HG03342 (cell line): ENCODE results near the gene STAT3.
"Not testable (repeated sequence)": the region's sequence is repeated elsewhere in the genome, so short reads cannot be mapped to it uniquely, and the experiment has no call there.

Experiments used
- ATAC-seq: cut with Tn5 transposase; IDR thresholded peaks from one replicate; pipeline ENCODE4 v1.9.1; 2021; ENCODE audit warnings: mild to moderate bottlenecking, moderate library complexity; ENCODE audit not compliant: unreplicated experiment

Gene STAT3

DNA sequence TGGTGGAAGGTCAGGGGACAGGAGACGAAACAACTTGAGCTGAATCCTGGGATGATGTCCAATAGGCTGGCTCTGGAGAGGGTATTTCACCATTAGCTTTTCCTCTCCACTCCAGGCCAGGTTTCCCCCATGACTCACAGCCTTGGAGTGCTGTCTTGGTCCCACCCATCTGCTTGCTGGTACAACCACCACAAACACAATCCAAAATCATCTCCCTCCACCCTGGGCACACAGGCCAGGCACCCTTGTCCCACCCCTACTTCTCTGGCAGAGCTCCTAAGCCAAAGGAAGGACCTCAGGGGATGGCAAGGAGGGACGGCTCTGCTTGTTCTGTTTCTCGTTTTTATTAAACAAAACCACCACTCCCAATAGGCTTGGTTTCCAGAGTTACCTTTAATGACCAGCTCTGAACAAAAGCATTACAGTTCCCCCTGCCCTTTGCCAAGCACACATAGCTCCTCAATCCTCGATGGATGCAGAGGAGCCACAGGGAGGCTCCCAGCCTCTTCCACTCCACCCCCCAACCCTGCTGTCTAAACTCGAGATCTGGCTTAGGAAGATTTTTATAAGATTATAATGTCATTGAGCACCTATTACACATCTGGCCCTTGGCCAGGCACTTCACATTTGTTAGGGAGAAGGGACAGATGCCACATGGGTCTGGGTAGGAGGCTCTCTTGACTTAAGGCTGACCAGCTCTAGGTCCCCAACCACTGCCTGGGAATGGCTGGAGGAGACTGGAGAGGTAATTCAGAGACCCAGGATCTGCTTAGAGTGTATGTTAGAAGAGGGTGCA is 21.5 kb upstream of the STAT3 start:
- ATAC-seq: no peak

DNA sequence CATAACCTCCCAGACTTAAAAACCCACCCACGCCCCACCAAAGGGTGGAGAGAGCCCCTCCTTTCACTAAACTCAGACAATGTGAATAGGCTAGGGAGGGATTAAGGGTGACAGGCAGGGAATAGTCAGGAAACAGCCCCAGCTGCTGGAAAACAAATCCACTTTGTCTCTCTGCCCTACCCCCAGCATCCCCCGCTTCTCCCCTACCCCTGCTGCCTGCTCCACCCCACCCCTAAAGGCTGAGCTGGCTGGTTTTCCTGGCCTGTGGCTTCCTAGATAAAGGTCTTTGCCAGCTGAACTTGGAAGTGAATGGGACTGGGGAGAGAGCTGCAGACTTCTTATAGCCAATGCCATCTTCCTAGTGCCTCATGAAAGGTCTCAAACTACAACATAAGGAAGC is 19.8 kb upstream of the STAT3 start:
- ATAC-seq: no peak

DNA sequence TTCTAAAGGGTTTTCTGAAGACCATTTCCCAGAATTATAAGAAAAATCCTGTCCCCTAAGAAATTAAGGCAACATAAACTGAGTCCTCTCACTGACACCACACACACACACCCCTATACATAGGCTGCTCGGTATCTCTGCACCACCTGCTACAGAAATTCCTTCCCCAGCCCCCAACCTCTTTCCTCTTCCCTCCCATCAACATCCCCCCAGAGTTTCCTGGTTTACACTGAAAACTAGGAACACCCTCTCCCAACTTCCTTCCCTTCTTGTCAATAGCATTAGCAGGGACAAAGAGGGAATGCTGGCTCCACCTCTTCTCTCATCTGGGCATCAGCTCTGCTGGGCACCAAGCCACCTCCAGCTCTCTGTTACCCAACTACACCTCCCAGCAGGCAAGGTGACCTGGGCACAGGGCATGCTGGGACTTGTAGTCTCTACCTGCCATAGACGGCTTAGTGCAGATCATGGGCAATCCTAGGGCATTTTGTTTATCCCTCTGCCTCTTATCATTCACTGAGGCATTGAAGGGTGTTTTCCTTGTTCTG is 19.1 kb upstream of the STAT3 start:
- no peak for ATAC-seq

DNA sequence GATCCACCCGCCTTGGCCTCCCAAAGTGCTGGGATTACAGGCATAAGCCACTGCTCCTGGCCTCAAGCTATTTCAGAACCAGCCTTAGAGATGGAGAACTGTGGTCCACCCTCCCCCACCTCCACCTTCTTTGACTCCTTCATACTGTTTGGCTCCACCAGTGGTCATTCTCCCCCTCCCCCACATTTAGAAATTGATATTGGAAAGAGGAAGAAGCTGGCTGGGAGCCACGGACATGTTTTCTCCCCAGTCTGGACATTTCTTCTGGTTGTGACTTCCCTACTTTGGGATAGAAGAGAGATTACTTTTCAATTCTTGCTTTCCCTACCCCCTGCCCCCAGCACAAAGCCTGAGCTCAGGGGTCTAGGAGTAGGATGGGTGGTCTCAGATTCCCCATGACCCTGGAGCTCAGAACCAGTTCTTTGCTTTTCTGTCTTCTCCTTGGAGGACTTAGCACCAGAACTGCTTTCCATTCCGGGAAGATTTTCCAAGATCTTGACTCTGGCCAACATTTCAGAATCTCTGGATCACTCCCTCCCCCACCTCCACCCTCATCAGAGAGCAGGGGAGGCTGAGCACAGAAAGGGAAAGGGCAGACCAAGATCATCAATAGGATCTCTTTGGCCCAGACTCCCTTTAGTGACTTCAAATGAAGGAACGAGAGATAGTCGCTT is 18.5 kb upstream of the STAT3 start:
- no peak for ATAC-seq

DNA sequence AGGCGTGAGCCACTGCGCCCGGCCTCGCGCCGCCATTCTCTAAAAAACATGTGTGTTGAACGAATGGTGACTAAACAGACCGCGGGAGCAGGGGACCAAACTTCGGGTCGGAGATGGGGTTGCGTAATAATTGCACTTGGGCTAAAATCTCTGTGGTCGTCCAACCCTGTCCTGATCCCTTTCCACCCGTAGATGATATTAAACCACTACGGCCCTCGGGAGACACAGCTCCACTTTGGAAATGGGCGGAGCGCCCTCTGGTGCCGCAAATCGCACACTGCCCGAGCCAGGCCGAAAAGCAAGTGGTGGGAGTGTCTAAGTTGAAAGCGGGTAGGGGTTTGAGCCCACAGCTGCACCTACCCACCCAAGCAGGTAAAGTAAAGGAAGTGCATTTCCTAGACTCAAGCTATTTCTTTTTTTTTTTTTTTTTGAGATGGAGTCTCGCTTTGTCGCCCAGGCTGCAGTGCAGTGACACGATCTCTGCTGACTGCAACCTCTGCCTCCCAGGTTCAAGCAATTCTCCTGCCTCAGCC is 17.8 kb upstream of the STAT3 start:
- ATAC-seq: no peak

DNA sequence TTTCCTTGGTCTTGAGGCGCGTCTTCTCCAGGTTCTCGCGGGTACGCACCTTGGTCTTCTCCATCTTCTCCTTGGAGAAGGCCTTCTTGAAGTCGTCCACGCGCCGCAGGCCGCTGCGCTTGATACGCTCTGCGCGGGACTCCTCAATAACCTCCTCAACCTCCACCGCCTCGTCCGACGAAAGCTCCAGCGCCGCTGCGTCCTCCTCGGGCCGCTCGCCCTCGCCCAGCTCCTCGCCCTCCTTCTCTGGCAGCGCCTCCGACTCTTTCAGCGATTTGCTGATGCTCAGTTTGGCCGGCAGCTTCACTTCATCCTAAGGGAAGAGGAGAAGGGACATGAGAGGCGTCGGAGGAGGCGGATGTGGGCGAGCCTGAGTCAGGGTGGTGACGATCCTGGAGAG is 16.8 kb upstream of the STAT3 start:
- no peak for ATAC-seq

DNA sequence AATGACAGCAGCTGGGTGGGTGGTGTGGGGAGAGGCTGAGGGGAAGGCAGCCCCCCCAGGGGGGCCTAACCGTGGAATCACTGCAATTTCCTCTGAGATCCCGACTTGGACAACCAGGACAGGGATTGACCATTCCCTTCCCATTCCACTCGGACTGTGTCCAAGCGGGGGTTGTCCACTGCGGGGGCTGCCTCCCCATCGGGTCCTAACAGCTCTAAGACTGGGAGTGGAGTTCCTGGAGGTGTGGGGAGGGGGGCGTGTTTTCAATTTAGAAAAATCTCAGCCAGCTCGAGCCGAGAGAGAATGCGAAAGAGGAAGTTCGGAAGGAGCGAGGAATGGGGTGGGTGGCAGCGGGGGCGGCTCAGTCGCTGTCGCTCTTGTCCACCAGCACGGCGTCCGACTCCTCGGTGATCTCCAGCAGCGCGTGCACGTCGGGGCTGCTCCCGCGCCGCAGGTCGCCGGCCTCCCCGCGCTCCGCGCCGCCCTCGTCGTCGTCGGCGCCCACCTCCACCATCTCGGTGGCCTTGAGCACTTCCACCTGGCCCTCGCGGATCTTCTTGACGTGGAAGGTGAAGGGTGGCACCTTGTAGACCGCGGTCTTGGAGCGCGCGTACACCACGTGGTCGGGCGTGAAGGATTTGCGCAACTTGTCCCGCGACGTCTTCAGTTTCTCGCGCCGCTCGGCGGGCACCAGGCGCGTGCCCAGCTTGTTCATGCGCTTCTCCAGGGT is 16.2 kb upstream of the STAT3 start:
- ATAC-seq: no peak

DNA sequence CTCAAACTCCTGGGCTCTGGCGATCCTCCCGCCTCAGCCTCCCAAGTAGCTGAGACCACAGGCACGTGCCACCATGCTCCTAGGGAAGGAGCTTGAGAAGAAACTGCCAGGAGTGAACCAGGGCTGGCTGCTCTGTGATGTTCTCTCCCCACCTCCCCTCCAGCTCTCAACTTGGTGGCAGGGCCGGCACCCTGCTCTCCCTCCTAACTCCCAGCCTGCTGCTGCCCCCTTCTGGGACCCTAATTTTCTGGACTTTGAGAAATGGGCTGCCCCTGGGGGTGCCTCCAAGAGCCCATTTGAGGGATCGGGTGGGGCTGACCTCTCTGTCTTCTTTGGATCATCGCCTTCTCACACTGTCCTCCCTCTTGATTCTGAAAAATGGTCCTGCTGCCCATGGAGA is 14.9 kb upstream of the STAT3 start:
- ATAC-seq: no peak

DNA sequence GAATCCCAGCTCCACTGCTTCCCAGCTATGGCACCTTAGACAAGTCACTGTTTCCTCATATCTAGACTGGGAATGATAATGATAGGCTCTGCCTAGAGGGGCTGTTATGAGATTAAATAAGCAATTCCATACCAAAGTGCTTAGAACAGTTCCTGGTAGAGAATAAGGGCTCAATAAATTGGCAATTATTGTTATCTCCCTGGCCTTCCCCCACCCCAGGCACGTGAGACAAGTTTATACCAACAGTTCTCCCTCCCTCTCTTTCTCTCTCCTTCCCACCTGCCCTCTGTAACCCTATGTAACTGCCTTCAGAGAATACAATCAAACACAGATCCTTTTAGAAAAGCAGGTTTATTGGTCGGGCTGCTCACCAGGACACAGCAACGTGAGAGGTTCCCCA is 13.9 kb upstream of the STAT3 start:
- no peak for ATAC-seq

DNA sequence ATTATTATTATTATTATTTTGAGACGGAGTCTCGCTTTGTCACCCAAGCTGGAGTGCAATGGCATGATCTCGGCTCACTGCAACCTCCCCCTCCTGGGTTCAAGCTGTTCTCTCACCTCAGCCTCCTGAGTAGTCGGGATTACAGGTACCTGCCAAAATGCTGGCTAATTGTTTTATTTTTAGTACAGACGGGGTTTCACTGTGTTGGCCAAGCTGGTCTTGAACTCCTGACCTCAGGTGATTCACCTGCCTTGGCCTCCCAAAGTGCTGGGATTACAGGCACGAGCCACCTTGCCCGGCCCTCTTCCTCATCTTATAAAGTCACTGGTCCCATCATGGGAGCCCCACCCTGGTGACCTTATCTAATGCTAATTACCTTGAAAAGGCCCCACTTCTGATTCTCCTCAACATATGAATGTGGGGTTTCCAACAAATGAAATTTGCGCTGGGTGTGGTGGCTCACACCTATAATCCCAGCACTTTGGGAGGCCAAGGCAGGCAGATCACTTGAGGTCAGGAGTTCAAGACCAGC is 12.7 kb upstream of the STAT3 start:
- not testable (repeated sequence) for ATAC-seq

DNA sequence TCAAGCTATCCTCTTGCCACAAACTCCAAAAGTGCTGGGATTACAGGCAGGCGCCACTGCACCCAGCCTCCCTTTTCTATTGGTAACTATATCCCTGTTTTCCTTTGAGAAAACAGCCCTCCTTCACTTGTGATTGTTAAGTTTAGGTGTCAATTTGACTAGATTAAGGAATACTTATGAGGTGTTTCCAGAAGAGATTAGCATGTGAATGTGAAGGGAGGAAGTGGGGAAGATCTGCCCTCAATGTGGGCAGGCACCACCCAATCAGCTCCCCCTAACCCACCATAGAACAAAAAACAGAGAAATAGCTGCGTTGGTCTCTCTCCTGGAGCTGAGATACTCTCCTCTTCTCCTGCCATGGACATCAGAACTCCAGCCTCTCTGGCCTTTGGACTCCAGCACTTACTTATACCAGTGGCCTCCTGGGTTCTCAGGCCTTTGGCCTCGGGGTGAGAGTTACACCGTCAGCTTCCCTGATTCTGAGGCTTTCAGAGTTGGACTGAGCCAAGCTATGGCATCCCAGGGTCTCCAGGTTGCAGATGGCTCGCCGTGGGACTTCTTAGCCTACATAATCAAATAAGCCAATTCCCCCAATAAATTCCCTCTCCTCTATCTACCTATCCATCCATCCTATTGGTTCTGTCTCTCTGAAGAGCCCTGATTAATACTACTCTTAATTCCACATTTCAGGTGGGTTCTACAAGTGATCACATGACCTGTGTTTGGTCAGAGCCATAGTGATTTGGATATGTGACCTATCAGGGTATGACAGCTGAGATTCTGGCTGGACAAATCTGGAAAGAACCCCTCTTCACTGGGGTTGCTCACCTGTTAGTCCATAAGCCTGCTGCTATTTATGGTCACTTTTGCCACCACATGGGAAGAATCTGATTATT is 12.0 kb upstream of the STAT3 start:
- ATAC-seq: no peak

DNA sequence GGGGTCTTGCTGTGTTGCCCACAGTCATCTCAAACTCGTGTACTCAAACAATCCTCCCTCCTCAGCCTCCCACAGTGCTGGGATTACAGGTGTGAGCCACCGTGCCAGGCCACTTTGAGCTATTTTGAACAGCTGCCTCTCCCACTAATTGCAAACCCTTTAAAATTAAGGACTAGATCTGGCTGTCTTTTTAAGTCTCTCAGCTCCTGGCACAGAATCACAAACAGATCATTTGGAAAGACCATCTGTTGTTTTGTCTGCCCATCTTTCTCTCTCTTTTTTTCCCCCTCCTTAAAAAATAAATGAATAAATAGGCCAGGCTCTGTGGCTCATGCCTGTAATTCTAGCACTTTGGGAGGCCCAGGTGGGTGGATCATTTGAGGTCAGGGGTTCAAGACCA is 10.9 kb upstream of the STAT3 start:
- ATAC-seq: no peak

DNA sequence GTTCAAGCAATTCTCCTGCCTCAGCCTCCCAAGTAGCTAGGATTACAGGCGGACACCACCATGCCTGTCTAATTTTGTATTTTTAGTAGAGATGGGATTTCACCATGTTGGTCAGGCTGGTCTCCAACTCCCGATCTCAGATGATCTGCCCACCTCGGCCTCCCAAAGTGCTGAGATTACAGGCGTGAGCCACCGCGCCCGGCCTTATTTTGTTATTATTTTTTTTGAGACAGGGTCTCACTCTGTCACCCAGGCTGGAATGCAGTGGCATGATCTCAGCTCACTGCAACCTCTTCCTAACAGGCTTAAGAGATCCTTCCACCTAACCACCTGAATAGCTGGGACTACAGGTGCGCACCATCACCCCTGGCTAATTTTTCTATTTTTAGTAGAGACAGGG is 7.4 kb upstream of the STAT3 start:
- ATAC-seq: not testable (repeated sequence)

DNA sequence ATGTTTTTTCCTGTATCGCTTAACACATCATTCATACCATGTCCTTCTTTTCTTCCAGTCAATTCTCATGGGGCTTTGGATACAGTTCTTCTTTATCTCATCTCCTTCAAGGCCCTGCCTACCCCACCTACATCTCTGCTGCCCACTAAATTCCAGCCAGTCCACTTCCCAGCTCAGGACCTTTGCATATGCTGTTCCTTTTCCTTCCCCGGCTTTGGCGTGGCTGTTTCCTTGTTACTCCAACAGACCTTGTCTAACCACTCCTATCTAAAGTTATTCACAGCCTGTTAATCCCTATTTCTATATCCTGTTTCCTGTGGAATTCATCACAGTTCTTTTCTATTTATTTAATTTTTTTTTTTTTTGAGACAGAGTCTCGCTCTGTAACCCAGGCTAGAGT is 6.6 kb upstream of the STAT3 start:
- no peak for ATAC-seq

DNA sequence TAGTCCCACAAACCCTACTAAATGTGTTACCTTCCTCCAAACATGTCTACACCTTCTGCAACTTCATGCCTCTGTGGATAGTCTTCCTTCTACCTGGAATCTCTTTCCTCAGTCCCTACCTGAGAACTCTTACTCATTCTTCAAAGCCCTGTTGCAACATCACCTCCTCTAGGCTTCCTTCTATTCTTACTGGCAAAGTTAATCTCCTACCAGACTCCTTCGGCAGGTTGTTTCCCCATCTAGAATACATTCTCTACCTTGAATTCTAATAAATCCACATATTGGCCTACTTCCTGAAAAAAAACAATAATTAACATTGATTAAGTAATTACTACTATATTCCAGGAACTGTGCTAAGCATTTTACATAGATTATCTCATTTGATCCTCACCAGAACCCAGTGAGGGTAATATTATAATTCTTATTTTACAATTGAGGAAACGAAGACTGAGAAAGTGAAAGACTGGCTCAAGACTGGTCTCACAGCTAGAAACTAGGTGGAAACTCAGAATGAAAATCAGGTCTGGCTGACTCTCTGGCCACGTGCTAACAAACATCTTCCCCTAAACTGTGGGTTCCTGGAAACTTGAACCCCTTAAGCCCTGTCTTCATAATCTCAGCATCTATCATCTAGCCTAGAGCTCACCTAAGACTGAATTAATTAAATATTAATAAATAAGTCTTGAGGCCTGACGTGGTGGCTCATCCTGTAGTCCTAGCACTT is 4.6 kb upstream of the STAT3 start:
- ATAC-seq: no peak

DNA sequence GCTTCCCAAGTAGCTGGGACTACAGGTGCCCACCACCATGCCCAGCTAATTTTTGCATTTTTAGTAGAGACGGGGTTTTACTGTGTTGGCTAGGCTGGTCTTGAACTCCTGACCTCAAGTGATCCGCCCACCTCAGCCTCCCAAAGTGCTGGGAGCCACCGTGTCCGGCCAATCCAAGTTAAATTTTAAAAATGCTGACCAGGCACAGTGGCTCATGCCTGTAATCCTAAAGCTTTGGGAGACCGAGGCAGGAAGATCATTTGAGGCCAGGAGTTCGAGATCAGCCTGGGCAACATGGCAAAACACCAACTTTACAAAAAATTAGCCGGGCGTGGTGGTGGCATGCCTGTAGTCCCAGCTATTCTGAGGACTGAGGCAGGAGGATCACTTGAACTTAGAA is 3.2 kb upstream of the STAT3 start:
- ATAC-seq: not testable (repeated sequence)

DNA sequence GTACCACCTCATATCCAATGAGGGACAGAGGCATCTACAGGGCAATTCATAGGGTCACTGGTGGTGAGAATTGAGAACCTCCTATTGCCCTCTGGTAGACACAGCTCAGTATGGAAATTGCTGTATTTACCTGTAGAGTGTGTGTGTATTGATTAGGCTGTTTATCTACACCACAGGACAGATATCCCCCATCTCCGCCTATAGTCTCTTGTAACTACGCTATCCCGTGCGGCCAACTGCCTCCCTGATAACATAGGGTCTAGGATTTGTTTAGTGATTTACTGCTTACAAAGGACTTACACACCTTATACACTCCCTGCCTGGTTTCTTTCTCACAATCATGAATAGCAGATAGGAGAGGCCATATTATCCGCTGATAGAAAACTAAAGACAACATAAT is 1.7 kb upstream of the STAT3 start:
- ATAC-seq: no peak

DNA sequence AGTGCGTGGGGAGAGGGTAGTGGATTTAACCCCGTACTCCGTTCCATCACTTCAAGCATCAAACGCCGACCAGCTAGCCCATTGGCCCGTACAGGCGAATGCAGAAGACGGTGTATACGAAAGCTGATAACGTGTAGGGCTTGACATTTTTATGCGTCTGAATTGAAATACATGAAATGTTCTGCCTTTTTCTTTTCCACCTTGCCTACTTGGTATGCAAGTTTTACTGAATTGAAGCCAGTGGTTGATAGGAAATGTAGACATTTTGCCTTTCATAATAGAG is 834 bp upstream of the STAT3 start:
- ATAC-seq: no peak

DNA sequence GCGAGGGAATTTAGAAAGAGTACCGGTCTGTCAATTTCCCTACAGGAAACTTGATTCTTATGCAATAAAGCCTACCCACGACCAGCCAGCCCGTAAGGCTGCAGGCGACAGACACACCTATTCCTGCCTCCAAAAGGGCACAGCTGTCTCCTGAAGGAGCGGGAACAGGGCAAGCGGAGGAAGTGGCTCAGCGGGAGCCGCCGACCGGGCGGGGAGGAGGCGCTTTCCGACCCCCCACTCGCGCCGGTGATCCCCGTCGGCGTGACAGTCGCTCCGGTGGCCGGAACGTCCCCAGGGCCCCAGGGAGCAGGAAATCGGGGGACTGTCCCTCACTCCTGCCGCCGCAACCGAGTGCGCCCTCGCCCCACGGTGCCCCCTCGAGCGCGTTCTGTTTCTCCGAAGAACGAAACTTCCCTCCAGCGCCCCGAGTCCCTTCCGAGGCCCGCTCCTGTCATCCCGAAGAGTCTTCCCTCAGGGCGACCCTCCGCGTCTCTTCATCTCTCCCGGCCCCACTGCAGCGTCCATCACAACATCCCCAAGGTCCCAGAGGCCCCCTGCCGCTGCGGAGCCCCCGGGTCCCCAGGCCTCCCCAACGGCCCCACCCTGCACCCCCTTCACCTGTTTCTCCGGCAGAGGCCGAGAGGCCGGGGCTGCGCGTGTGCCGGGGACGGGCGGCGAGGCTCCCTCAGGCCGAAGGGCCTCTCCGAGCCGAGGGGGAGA is 421 bp downstream of the STAT3 start:
- peak; percentile 12 for ATAC-seq
